Spleen (tissue), 11 donors: Measurements from ENCODE around the gene ATP1A2. TPM values are rescaled to one million over a fixed set of nuclear protein-coding genes. Genes with fewer than 3 reads are reported as not detected.

Experiments used
- DNase-seq: peaks from one replicate; pipeline ENCODE4 v3.0.0-alpha.2; 2020
- H3K27ac ChIP-seq, 8 donors: fragments of 200-600 bp; sonication (generic) in 7 of 8; 1 replicate in 4 of 8; 2 replicates in 4 of 8; pipeline versions ENCODE4 v1.5.0 to v1.8.0; 2016 to 2021; ENCODE audit warnings: inconsistent platforms in 4 of 8, mild to moderate bottlenecking in 4 of 8, moderate library complexity in 1 of 8
- H3K27me3 ChIP-seq, 7 donors: fragments of 200-600 bp; sonication (generic) in 6 of 7; replicated peaks in 1 of 7; 1 replicate in 4 of 7; 2 replicates in 3 of 7; pipeline versions ENCODE4 v1.5.0 to v1.8.0; 2016 to 2021; ENCODE audit warnings: inconsistent platforms in 3 of 7, mild to moderate bottlenecking in 1 of 7
- H3K36me3 ChIP-seq, 6 donors: fragments of 200-600 bp; sonication (generic) in 5 of 6; 1 replicate in 4 of 6; 2 replicates in 2 of 6; pipeline versions ENCODE4 v1.5.0 to v1.8.0; 2016 to 2021; ENCODE audit warnings: inconsistent platforms in 2 of 6
- H3K4me1 ChIP-seq, 6 donors: fragments of 200-600 bp; sonication (generic) in 5 of 6; 1 replicate in 3 of 6; 2 replicates in 3 of 6; pipeline versions ENCODE4 v1.5.0 to v1.8.0; 2016 to 2021; ENCODE audit warnings: inconsistent platforms in 3 of 6
- H3K4me3 ChIP-seq, 8 donors: fragments of 200-600 bp; sonication (generic) in 7 of 8; 1 replicate in 4 of 8; 2 replicates in 4 of 8; pipeline versions ENCODE4 v1.5.0 to v1.8.0; 2016 to 2021; ENCODE audit warnings: inconsistent platforms in 4 of 8, mild to moderate bottlenecking in 4 of 8, moderate library complexity in 2 of 8
- H3K9me3 ChIP-seq, 8 donors: fragments of 200-600 bp; sonication (generic) in 7 of 8; 1 replicate in 4 of 8; 2 replicates in 4 of 8; pipeline versions ENCODE4 v1.5.0 to v1.8.0; 2016 to 2021; ENCODE audit warnings: inconsistent platforms in 4 of 8
- POLR2A ChIP-seq, 3 donors: fragments of 450-650 bp; IDR thresholded peaks; one replicate each; pipeline ENCODE4 v1.5.1; 2017; ENCODE audit warnings: antibody characterized with exemption in 3 of 3, mild to moderate bottlenecking in 1 of 3
- POLR2AphosphoS5 ChIP-seq, 3 donors: sonication (generic); formaldehyde crosslinking; IDR thresholded peaks; one replicate each; pipeline ENCODE4 v1.5.1; 2017; ENCODE audit warnings: antibody characterized with exemption in 3 of 3
- WGBS, 5 donors: extraction: QIAGEN DNeasy Blood & Tissue Kit in 3 of 5; methylation state at CpG; one replicate each; pipeline versions ENCODE4 v1.1.5 to v1.1.7; 2013 to 2018; 5-methylcytosine and 5-hydroxymethylcytosine counted together
- intact Hi-C: fragments of 100-400 bp; cut with DNase I; formaldehyde crosslinking; loops from one replicate; pipeline ENCODE4 v1.15.0; 2023; ENCODE audit warnings: low total_unique reads
- polyA plus RNA-seq, 3 donors: library from polyadenylated mRNA; stranded (reverse); fragments of 200-250 nt; gene quantifications; one replicate each; pipeline ENCODE4 v1.2.1, GENCODE V29; 2013
- total RNA-seq, 7 donors: library from RNA; depleted of rRNA in 3 of 7; stranded (reverse); fragments of >200 nt in 3 of 7; fragmentation: NEBNext Ultra II Directional in 4 of 7; extraction: Animal tissue kit (Norgen Biotek cat#: 25700) in 4 of 7; gene quantifications; one replicate each; pipeline versions ENCODE4 v1.1.0 to v1.2.1, GENCODE V29; 2016 to 2021
- TF ChIP-seq, protein P1 (sequence below), 11 experiments: fragments of 200-600 bp in 7 of 11; fragments of 450-650 bp in 4 of 11; sonication (generic) in 4 of 11; IDR thresholded peaks in 8 of 11; conservative IDR thresholded peaks in 3 of 11; 1 replicate in 7 of 11; 2 replicates in 4 of 11; pipeline versions ENCODE4 v1.4.0 to v1.8.0; 2016 to 2021; ENCODE audit warnings: antibody characterized with exemption in 11 of 11, inconsistent platforms in 4 of 11, mild to moderate bottlenecking in 1 of 11
- donor health status: healthy with polysubstance abuse.
- donor health status: DM: no; HTN: no; CAD: no; lungs with moderate emphysema.
- donor health status: DM: no; HTN: no; CAD: no.
- donor health status: Bipolar disorder and iron deficiency.
- donor health status: healthy.
- donor health status: DM: no; HTN: no; CAD: no.
- donor health status: DM: yes; HTN: yes; CAD: no.

ATP1A2 gene
- total and polyA plus RNA-seq, 10 donors, result 0.13 to 19.1 (median 0.85) TPM

DNA sequence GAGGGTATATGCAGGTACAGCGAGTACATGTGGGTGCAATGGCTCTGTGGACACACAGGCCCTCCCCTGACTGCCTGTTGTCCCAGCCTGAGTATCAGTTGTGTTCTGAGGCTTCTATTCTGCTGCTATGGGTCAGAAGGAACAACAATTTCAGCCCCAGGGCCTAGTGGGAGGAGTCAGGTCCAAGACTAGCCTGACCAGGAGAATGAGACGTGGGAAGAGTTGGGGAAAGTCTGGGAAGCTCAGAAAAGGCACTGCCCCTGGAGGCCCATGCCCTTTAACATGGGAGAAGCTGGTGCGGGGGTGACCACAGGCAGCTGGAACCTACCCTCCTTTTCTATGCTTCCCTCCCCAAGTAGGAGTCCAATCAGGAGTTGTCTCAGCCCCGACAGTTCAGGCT is 24.8 kb upstream of the ATP1A2 start:
- no peaks in the 10 kb centered on the region for H3K27me3 ChIP-seq
- peak; percentile 56 for DNase-seq
- intact Hi-C loops, result loop anchor here (10.0 kb wide), 1 partner anchor 306 kb away; the partner anchor contains the start of gene DUSP23
- H3K4me3 ChIP-seq, result no peak overlapping the region
- peaks cover 0 to 89% (median 49%) of the 10 kb centered on the region in 6 donors for H3K36me3 ChIP-seq
- H3K9me3 ChIP-seq, result no peaks in the 10 kb centered on the region
- peaks cover 0 to 19% (median under 1%) of the 10 kb centered on the region in 6 donors for H3K4me1 ChIP-seq
- no peak for TF ChIP-seq POLR2AphosphoS5 (IDR thresholded peaks at IDR 0.05)
- TF ChIP-seq, protein P1, sequence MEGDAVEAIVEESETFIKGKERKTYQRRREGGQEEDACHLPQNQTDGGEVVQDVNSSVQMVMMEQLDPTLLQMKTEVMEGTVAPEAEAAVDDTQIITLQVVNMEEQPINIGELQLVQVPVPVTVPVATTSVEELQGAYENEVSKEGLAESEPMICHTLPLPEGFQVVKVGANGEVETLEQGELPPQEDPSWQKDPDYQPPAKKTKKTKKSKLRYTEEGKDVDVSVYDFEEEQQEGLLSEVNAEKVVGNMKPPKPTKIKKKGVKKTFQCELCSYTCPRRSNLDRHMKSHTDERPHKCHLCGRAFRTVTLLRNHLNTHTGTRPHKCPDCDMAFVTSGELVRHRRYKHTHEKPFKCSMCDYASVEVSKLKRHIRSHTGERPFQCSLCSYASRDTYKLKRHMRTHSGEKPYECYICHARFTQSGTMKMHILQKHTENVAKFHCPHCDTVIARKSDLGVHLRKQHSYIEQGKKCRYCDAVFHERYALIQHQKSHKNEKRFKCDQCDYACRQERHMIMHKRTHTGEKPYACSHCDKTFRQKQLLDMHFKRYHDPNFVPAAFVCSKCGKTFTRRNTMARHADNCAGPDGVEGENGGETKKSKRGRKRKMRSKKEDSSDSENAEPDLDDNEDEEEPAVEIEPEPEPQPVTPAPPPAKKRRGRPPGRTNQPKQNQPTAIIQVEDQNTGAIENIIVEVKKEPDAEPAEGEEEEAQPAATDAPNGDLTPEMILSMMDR (IDR thresholded peaks at IDR 0.05 in 8 of 11, conservative IDR thresholded peaks at IDR 0.05 in 3 of 11), result no peak
- TF ChIP-seq POLR2A (IDR thresholded peaks at IDR 0.05), result no peak
- WGBS, 5 donors, result 90 to 97% (median 94%) methylated on average over 4 of the region's 4 CpGs
- H3K27ac ChIP-seq, result no peak overlapping the region

DNA sequence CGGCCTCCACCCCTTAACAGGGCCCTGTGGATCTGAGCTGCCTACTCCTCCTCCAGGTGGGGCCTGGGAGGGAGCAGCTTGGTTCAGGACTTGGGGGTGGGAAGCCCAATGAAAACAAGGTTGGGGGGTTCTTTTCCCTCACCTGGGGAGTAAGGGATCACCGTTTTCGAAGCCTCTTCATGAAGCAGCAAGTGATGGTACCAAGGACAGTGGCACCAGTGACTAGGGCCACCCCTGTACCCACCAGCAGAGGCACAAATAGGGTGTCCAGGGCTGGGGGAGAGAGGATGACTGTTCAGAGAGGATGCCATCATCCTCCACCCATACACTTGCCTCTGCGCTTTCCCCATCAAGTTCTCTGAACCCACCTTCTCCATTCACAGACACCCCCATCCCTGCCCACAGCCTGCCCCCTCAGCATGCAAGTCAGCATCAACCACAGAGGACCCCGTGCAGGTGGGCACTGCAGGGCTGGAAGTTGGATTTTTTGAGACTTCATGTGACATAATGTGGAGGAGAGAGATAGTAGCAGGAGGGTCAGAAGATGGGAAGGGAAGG is 23.8 kb upstream of the ATP1A2 start:
- H3K4me1 ChIP-seq, result peaks cover 1 to 29% (median 9%) of the 10 kb centered on the region in 6 donors
- TF ChIP-seq, protein P1 (IDR thresholded peaks at IDR 0.05 in 8 of 11, conservative IDR thresholded peaks at IDR 0.05 in 3 of 11), result no peak
- TF ChIP-seq POLR2A (IDR thresholded peaks at IDR 0.05), result no peak
- no peak for TF ChIP-seq POLR2AphosphoS5 (IDR thresholded peaks at IDR 0.05)
- H3K4me3 ChIP-seq, result no peak overlapping the region
- WGBS, 5 donors, result 91 to 95% (median 95%) methylated on average over 5 of the region's 5 CpGs
- intact Hi-C loops, result loop anchor here (10.0 kb wide), 1 partner anchor 307 kb away; the partner anchor contains the start of gene DUSP23
- H3K36me3 ChIP-seq, result peaks cover 0 to 89% (median 49%) of the 10 kb centered on the region in 6 donors
- H3K27ac ChIP-seq, result no peak overlapping the region
- H3K27me3 ChIP-seq, result no peaks in the 10 kb centered on the region
- peak; percentile 71 for DNase-seq
- H3K9me3 ChIP-seq, result no peaks in the 10 kb centered on the region

DNA sequence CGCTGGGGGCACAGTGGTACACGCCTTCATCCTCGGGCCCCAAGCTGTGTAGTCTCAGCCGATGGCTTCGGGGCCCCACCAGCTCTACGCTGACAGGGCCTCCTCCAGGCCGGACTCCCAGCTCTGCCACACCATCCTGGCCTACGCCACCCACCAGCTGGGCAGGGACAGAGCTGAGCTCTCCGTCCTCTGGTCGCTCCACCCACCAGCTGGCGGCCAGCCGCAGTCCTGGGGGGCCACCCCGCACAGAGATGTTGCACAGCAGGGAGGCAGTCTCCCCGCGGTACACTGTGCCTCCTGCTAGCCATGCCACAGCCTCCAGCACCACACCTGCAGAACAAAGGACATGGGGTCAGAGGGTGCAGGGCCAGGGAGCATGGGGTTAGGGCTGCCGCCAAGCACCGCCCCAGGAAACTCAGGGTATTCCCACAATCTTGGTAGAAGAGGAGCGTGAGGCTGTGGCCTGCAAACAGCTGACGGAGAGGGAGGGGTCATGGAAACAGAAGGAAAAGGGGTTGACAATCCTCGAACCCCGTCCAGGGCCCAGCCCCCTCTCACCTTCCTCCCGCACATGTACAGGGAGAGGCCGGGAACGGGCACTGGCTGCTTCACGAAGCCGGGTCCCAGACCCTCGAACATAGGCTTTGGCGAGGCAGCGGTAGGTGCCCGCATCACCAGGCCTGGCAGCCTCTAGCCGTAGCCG is 23.0 kb upstream of the ATP1A2 start:
- H3K36me3 ChIP-seq, result peaks cover 0 to 81% (median 49%) of the 10 kb centered on the region in 6 donors
- no peak overlapping the region for H3K4me3 ChIP-seq
- H3K4me1 ChIP-seq, result peaks cover 9 to 36% (median 17%) of the 10 kb centered on the region in 6 donors
- peak; percentile 73 for DNase-seq
- no peaks in the 10 kb centered on the region for H3K27me3 ChIP-seq
- no peaks in the 10 kb centered on the region for H3K9me3 ChIP-seq
- TF ChIP-seq POLR2AphosphoS5 (IDR thresholded peaks at IDR 0.05) (no peak), POLR2A (IDR thresholded peaks at IDR 0.05) (no peak)
- TF ChIP-seq, protein P1 (IDR thresholded peaks at IDR 0.05 in 8 of 11, conservative IDR thresholded peaks at IDR 0.05 in 3 of 11), result no peak
- intact Hi-C loops, result loop anchor here (10.0 kb wide), 1 partner anchor 308 kb away; the partner anchor contains the start of gene DUSP23
- no peak overlapping the region for H3K27ac ChIP-seq
- WGBS, 5 donors, result 94 to 97% (median 96%) methylated on average over 19 to 32 of the region's 32 CpGs

DNA sequence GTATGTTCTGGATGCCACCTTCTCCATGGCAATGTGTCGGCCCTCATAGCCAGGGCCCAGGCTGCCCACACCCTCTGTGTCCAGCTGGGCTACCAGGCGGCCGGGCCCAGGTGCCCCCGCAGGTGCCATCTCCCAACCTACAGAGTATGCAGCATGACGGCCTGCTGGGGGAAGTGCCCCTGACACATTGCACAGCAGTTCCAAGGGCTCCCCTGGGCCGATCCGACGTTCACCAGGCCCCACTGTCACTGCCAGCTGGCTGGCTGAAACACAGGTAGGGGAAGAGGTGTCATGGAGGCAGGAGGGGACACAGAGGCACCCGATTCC is 22.5 kb upstream of the ATP1A2 start:
- peak; percentile 75 for DNase-seq
- Histone ChIP-seq H3K4me1 (peaks cover 14 to 41% (median 22%) of the 10 kb centered on the region in 6 donors), H3K4me3 (no peak overlapping the region), H3K27ac (no peak overlapping the region), H3K9me3 (no peaks in the 10 kb centered on the region), H3K27me3 (no peaks in the 10 kb centered on the region), H3K36me3 (peaks cover 0 to 77% (median 48%) of the 10 kb centered on the region in 6 donors)
- 65 to 87% (median 82%) methylated on average over 5 to 9 of the region's 9 CpGs for WGBS, 5 donors
- intact Hi-C loops, result loop anchor here (10.0 kb wide), 1 partner anchor 308 kb away; the partner anchor contains the start of gene DUSP23
- TF ChIP-seq POLR2A (IDR thresholded peaks at IDR 0.05) (no peak), POLR2AphosphoS5 (IDR thresholded peaks at IDR 0.05) (no peak)
- TF ChIP-seq, protein P1 (IDR thresholded peaks at IDR 0.05 in 8 of 11, conservative IDR thresholded peaks at IDR 0.05 in 3 of 11), result no peak
